Femur (tissue), 1 donor: Measurements from ENCODE around the gene PSMD6.

ENCODE experiments used
- DNase-seq: peaks from one replicate; pipeline ENCODE4 v3.0.0-alpha.2; 2017

Gene PSMD6

GRCh38 chr3:64008017-64008416, 15.3 kb downstream of the PSMD6 start:
- DNase-seq = no peak

- no peak for DNase-seq
Observed at GRCh38 chr3:64003589-64003988, 19.7 kb downstream of the PSMD6 start.

- DNase-seq = no peak
Observed at GRCh38 chr3:64002233-64002632, 21.1 kb downstream of the PSMD6 start.

- no peak for DNase-seq
Observed at GRCh38 chr3:64000453-64001055, 22.7 kb downstream of the PSMD6 start.

GRCh38 chr3:63998852-63999754, 24.2 kb downstream of the PSMD6 start:
- DNase-seq = no peak

DNA sequence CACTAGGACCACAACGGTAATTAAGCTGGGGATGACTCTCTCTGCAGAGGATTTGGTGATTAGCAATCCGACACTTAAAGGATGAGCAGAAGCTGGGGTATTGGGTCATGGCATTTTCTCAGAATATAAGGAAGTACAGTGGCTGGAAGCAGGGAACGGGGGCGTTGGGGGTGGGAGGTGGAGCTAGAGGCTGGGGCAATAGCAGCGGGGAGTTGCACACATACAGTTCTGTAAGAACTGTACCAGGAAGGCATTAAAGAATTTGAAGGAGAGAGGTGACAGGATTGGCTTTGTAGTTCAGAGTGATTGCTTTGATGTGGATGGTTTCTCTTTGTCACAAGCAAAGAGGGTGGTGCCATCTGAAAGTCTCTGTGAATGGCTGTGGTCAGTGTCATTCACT, 28.2 kb downstream of the PSMD6 start:
- no peak for DNase-seq

GRCh38 chr3:63993653-63994079, 29.6 kb downstream of the PSMD6 start:
- DNase-seq = peak; percentile 82

- DNase-seq = no peak
Observed at GRCh38 chr3:63992516-63993209, 30.6 kb downstream of the PSMD6 start.

GRCh38 chr3:63991666-63992065, 31.6 kb downstream of the PSMD6 start:
- DNase-seq = no peak

- no peak for DNase-seq
Observed at GRCh38 chr3:63990733-63991132, 32.6 kb downstream of the PSMD6 start.

DNA sequence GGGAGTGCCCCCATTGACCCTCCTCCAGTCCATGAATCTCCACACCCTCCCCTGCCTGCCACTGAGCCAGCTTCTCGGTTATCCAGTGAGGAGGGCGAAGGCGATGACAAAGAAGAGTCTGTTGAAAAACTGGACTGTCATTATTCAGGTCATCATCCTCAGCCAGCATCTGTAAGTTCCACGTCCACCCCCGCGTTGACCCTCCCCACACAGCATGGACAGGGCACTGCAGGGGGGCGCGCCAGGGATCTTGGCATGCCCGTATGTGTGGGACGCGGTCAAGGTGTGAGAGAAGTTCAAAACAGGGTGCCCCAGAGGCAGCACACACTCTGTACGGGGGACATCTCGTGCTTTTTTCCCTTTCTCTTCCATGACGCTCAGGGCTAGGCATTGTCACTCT, 33.1 kb downstream of the PSMD6 start:
- DNase-seq = no peak

DNA sequence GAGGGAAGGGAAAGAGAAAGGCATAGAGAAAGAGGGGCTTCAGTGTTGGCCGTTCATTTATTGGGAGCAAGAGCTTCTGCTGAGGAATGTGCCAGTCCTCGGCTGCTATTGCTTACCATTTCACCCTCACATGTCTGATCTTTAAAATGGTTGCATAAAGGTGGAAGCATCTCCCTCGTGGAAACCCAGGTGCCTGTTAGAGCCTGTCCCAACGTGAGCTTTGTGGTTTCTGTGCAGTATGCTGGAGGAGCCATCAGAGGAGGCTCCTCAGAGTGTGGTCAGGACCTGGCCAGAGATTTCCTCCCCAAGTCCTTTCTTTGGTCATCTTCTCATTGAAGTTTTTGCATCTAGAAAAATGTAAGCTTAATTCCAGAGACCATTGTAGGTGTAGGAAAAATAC, 34.4 kb downstream of the PSMD6 start:
- no peak for DNase-seq

DNA sequence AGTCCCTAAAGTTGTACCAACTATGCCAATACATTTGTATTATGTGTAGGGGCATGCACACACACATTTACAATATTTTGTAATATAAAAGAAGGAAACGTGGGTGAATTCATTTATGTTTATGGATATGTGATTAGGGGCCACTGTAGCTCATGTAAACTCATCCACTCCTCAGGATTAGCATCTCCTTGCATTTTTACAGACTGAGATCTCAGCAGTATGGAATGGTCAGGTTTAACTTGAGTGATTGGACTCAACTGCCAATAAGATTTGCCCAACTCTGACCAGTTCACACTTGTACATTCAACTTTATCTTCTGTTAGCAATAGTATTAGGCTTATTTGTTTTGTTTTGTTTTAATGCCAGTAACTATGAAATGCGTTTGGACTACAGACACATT, 36.5 kb downstream of the PSMD6 start:
- DNase-seq = no peak

DNA sequence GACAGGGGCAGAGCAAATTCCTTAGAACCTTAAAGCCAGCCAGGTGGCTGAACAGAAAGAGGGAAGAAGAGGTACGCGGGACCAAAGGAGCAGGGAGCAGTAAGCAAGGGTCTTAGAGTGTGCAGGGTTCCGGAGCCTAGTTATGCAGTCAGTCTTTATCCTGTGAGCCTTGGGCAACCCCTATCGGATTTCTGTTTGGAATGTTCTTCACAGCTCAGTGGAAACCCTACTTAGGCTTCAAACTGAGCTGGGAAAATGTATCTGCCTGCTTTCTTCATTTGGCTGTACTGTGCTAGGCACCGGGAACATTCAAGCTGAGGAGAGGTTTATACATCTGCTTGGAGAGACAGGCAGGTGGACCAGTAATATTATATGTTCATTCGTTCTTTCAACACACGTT, 37.1 kb downstream of the PSMD6 start:
- no peak for DNase-seq

DNA sequence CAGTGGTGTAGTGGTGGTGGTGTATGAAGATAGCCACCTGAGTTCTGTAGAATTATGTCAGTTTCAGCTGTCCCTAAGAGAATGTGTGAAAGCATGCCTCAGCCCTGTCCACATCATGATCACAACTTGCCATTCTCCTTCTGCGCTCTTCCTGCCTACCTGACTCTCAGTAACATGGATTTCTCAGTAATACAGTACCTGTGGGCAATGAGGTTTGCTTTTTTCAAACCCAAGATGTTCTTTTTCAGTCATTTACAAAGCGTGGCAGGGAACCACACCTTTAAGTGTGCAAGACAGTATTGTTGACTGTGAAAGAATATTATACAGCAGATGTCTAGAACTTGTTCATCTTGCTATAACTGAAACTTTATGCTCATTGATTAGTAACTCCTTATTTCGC, 38.9 kb downstream of the PSMD6 start:
- no peak for DNase-seq

DNA sequence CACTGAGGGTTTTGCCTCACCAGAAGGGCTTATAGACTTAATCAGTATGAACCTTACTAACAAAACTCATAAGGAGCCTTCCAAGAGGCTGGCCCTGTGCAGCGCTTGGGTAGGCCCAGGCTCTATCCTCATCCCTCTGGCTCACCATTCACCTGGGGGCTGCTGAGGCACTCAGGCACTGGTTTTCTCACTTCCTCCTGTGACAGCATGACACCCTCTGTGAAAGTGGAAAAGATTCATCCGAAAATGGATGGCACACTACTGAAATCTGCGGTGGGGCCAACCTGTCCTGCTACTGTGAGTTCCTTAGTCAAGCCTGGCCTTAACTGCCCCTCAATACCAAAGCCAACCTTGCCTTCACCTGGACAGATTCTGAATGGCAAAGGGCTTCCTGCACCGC, 41.3 kb downstream of the PSMD6 start:
- no peak for DNase-seq

GRCh38 chr3:63980830-63981498, 42.3 kb downstream of the PSMD6 start:
- no peak for DNase-seq

DNA sequence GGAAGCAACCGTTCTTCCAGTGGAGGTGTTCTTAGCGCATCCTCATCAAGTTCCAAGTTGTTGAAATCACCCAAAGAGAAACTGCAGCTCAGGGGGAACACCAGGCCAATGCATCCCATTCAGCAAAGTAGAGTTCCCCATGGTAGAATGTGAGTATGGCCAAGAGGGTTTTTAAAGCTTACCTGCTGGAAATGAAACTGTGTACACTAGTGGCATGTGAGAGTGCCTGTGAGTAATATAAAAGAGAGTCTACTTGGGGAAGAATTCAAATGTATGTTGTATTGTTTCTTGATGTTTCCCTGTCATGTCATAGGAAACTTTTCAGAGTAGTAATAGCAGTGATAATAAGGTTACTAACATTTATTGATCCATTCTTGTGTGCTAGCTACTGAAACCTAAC, 43.3 kb downstream of the PSMD6 start:
- no peak for DNase-seq

GRCh38 chr3:63979093-63979885, 44.0 kb downstream of the PSMD6 start:
- no peak for DNase-seq

DNA sequence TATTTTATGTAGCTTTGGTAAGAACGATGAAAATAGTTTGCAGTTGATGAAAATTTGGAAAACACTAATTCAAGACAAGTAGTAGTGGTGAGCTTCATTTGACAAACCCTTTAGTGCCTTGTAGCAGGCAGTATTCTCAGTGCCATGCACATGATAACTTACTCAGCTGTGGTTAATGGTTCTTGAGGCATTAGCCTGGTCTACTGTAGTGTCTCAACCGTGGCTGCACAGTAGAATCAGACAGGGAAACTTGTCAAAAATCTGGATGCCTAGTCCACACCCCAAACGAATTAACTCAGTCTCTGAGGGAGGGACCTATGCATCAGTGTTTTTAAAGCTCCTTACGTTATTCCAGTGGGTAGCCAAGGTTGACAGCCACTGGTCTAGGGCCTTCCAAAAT, 45.4 kb downstream of the PSMD6 start:
- DNase-seq = no peak

DNA sequence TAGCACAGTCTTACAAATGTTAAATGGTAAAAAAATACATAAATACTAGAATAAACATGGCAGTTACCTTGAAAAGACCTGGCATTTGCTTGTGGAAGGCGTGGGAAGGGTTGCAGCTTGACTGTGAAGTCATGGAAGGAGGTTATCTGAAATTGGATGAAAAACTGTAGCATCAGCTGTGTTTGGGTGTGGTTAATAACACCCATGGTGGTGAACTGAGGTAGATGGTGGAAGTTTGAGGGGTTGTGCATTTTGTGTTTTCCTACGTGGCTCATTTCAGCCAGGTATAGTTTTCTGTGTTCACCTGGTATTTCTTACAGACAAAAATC, 46.5 kb downstream of the PSMD6 start:
- no peak for DNase-seq

GRCh38 chr3:63976161-63976871, 47.0 kb downstream of the PSMD6 start:
- no peak for DNase-seq
